IMR-90 (cell line): ENCODE data around the gene CEP170B. TPM values are rescaled to one million over a fixed set of nuclear protein-coding genes. Genes with fewer than 3 reads are reported as not detected.
A peak's percentile ranks its signal among the peaks of the same experiment; 100 is the strongest.

ENCODE experiments used
- ATAC-seq: fragments of 200-7000 bp; cut with Tn5 transposase; 2 replicates; pipeline ENCODE4 v1.9.1; 2020; ENCODE audit warnings: low read depth, mild to moderate bottlenecking, moderate library complexity
- BruUV-seq: library from RNA; stranded (reverse); fragments of 400-500 nt; replicated peaks from 2 replicates; lab custom pipeline; 2021; lab: Mats Ljungman, UMichigan
- CTCF ChIA-PET: fragments of 300-600 bp; formaldehyde crosslinking; extraction: SDS; loops from one replicate; lab custom pipeline; 2021; ENCODE audit warnings: antibody characterized with exemption; lab: Yijun Ruan, JAX
- POLR2A ChIA-PET: fragments of 300-600 bp; sonication (Branson Sonifier 250); formaldehyde crosslinking; loops from one replicate; lab custom pipeline; 2022; ENCODE audit warnings: antibody characterized with exemption; ENCODE audit not compliant: unreplicated experiment; lab: Charles Lee
- DNase-seq: peaks from one replicate; pipeline ENCODE4 v3.0.0; 2013
- H2AFZ ChIP-seq: replicated peaks from 2 replicates; pipeline ENCODE3; 2013; ENCODE audit warnings: low read length, mild to moderate bottlenecking; ENCODE audit not compliant: poor library complexity
- H2AK5ac ChIP-seq: 2 replicates; pipeline ENCODE4 v1.6.1; 2013; ENCODE audit warnings: low read depth, low read length, inconsistent platforms
- H2AK9ac ChIP-seq: replicated peaks from 2 replicates; pipeline ENCODE3; 2013; ENCODE audit warnings: mild to moderate bottlenecking, low read depth, low read length, moderate library complexity; ENCODE audit not compliant: poor library complexity
- H2BK120ac ChIP-seq: 2 replicates; pipeline ENCODE4 v1.6.1; 2013; ENCODE audit warnings: low read depth, low read length, inconsistent platforms
- H2BK15ac ChIP-seq: 3 replicates; pipeline ENCODE4 v1.6.1; 2013; ENCODE audit warnings: low read depth, low read length, inconsistent platforms
- H2BK20ac ChIP-seq: 2 replicates; pipeline ENCODE4 v1.6.1; 2013; ENCODE audit warnings: low read depth, mild to moderate bottlenecking, inconsistent platforms, low read length, moderate library complexity
- H2BK5ac ChIP-seq: 2 replicates; pipeline ENCODE4 v1.6.1; 2013; ENCODE audit warnings: mild to moderate bottlenecking, low read depth, low read length, inconsistent platforms; ENCODE audit not compliant: poor library complexity, severe bottlenecking
- H3K14ac ChIP-seq: replicated peaks from 2 replicates; pipeline ENCODE4 v1.6.1; 2013; ENCODE audit warnings: low read depth, low read length, inconsistent platforms
- H3K18ac ChIP-seq: 2 replicates; pipeline ENCODE4 v1.6.1; 2013; ENCODE audit warnings: low read depth, low read length, control low read depth
- H3K23ac ChIP-seq: 2 replicates; pipeline ENCODE4 v1.6.1; 2013; ENCODE audit warnings: low read depth, low read length, inconsistent platforms
- H3K27ac ChIP-seq: 2 replicates; pipeline ENCODE4 v1.5.1; 2013; ENCODE audit warnings: mild to moderate bottlenecking, control low read depth, low read length; ENCODE audit not compliant: insufficient read depth
- H3K27me3 ChIP-seq: 2 replicates; pipeline ENCODE4 v1.6.1; 2013; ENCODE audit warnings: low read length; ENCODE audit not compliant: control insufficient read depth, insufficient read depth
- H3K36me3 ChIP-seq: 2 replicates; pipeline ENCODE4 v1.6.1; 2013; ENCODE audit warnings: low read length, mixed read lengths; ENCODE audit not compliant: control insufficient read depth, insufficient read depth
- H3K4ac ChIP-seq: 2 replicates; pipeline ENCODE4 v1.6.1; 2013; ENCODE audit warnings: low read depth, low read length, inconsistent platforms
- H3K4me1 ChIP-seq: 2 replicates; pipeline ENCODE4 v1.6.1; 2013; ENCODE audit warnings: low read length, mixed read lengths; ENCODE audit not compliant: control insufficient read depth, insufficient read depth
- H3K4me2 ChIP-seq: 2 replicates; pipeline ENCODE4 v1.6.1; 2013; ENCODE audit warnings: low read depth, mild to moderate bottlenecking, control low read depth, low read length, moderate library complexity
- H3K4me3 ChIP-seq: 2 replicates; pipeline ENCODE4 v1.5.1; 2013; ENCODE audit warnings: low read depth, mild to moderate bottlenecking, control low read depth, low read length, moderate library complexity; ENCODE audit not compliant: insufficient read depth
- H3K56ac ChIP-seq: 2 replicates; pipeline ENCODE4 v1.6.1; 2013; ENCODE audit warnings: low read length, inconsistent platforms; ENCODE audit not compliant: insufficient read depth; ENCODE audit errors: extremely low read depth
- H3K79me1 ChIP-seq, 2 experiments: 2 replicates each; pipeline ENCODE4 v1.6.1; 2013; ENCODE audit warnings: low read length in 2 of 2, inconsistent platforms in 1 of 2, low read depth in 1 of 2
- H3K9ac ChIP-seq: 2 replicates; pipeline ENCODE4 v1.6.1; 2013; ENCODE audit warnings: low read depth, low read length, control low read depth
- H3K9me1 ChIP-seq: 2 replicates; pipeline ENCODE4 v1.6.1; 2013; ENCODE audit warnings: low read length, inconsistent platforms; ENCODE audit not compliant: insufficient read depth
- H3K9me3 ChIP-seq: 2 replicates; pipeline ENCODE4 v1.6.1; 2013; ENCODE audit warnings: low read length; ENCODE audit not compliant: control insufficient read depth, insufficient read depth
- H4K20me1 ChIP-seq: 2 replicates; pipeline ENCODE4 v1.6.1; 2013; ENCODE audit warnings: low read length, inconsistent platforms; ENCODE audit not compliant: insufficient read depth
- H4K5ac ChIP-seq: 2 replicates; pipeline ENCODE4 v1.6.1; 2013; ENCODE audit warnings: mild to moderate bottlenecking, low read depth, low read length, control low read depth
- H4K8ac ChIP-seq, 2 experiments: 2 replicates each; pipeline ENCODE4 v1.6.1; 2013; ENCODE audit warnings: low read depth in 2 of 2, low read length in 2 of 2, control low read depth in 1 of 2, inconsistent platforms in 1 of 2
- H4K91ac ChIP-seq: 2 replicates; pipeline ENCODE4 v1.6.1; 2013; ENCODE audit warnings: low read depth, low read length, inconsistent platforms; ENCODE audit not compliant: insufficient read depth
- BHLHE40 ChIP-seq: fragments of 150-350 bp; IDR thresholded peaks from 2 replicates; pipeline ENCODE4 v1.6.1; 2016; ENCODE audit warnings: mild to moderate bottlenecking, low read depth, low read length
- CEBPB ChIP-seq: IDR thresholded peaks from 2 replicates; pipeline ENCODE4 v1.6.1; 2012; ENCODE audit warnings: low read depth, low read length, improper control_type of control experiment
- MAFK ChIP-seq: IDR thresholded peaks from 2 replicates; pipeline ENCODE4 v1.6.1; 2012; ENCODE audit warnings: low read depth, low read length, improper control_type of control experiment
- MAZ ChIP-seq: IDR thresholded peaks from 2 replicates; pipeline ENCODE4 v1.6.1; 2012; ENCODE audit warnings: low read depth, mild to moderate bottlenecking, low read length, improper control_type of control experiment, moderate library complexity, borderline replicate concordance
- MXI1 ChIP-seq: IDR thresholded peaks from 2 replicates; pipeline ENCODE4 v1.6.1; 2012; ENCODE audit warnings: low read depth, mild to moderate bottlenecking, low read length, moderate library complexity, borderline replicate concordance
- POLR2A ChIP-seq: IDR thresholded peaks from 2 replicates; pipeline ENCODE4 v1.6.1; 2012; ENCODE audit warnings: mild to moderate bottlenecking, low read depth, low read length
- RAD21 ChIP-seq: IDR thresholded peaks from 2 replicates; pipeline ENCODE4 v1.6.1; 2012; ENCODE audit warnings: low read length, improper control_type of control experiment
- RFX5 ChIP-seq: IDR thresholded peaks from 2 replicates; pipeline ENCODE4 v1.8.0; 2012; ENCODE audit warnings: low read depth, mild to moderate bottlenecking, low read length, moderate library complexity
- SMC3 ChIP-seq: fragments of 150-350 bp; IDR thresholded peaks from 2 replicates; pipeline ENCODE4 v1.6.1; 2016; ENCODE audit warnings: low read depth, mild to moderate bottlenecking, antibody characterized with exemption, low read length, moderate library complexity
- WGBS, 2 experiments: methylation state at CpG; one replicate each; pipeline versions ENCODE4 v1.1.5 to v1.1.7; 2013; ENCODE audit warnings: missing lambda C conversion rate in 2 of 2; ENCODE audit not compliant: insufficient read length in 1 of 2; ENCODE audit errors: extremely low coverage in 2 of 2; 5-methylcytosine and 5-hydroxymethylcytosine counted together
- dilution Hi-C: fragments of 300-500 bp; cut with HindIII; formaldehyde crosslinking; loops from one replicate; pipeline ENCODE4 v1.14.3; 2018; ENCODE audit warnings: low sequenced_read_pairs; ENCODE audit not compliant: unreplicated experiment
- in situ Hi-C: fragments of 300-500 bp; cut with MboI; formaldehyde crosslinking; loops from 3 replicates; pipeline ENCODE4 v1.14.3; 2019; ENCODE audit warnings: low sequenced_read_pairs, inconsistent platforms, mixed read lengths
- intact Hi-C: fragments of 100-400 bp; cut with micrococcal nuclease; formaldehyde crosslinking; loops from 2 replicates; pipeline ENCODE4 v1.10.0; 2022
- polyA plus RNA-seq, 3 experiments: library from polyadenylated mRNA; depleted of rRNA; stranded (reverse); fragments of >200 nt; gene quantifications; 2 replicates each; pipeline ENCODE4 v1.2.3, GENCODE V29; 2012; ENCODE audit warnings: low replicate concordance in 1 of 3
- total RNA-seq: library from RNA; depleted of rRNA; stranded (reverse); fragments of >200 nt; gene quantifications from 2 replicates; pipeline ENCODE4 v1.2.3, GENCODE V29; 2012
- TF ChIP-seq, protein P1 (sequence below): fragments of 150-350 bp; IDR thresholded peaks from 2 replicates; pipeline ENCODE4 v1.6.1; 2016; ENCODE audit warnings: low read depth, mild to moderate bottlenecking, low read length, moderate library complexity, borderline replicate concordance
- TF ChIP-seq, protein P2 (sequence below): conservative IDR thresholded peaks from 2 replicates; pipeline ENCODE4 v1.5.1; 2012; ENCODE audit warnings: mild to moderate bottlenecking, low read depth, low read length, improper control_type of control experiment
- TF ChIP-seq, protein P3 (sequence below): fragments of 150-350 bp; IDR thresholded peaks from 2 replicates; pipeline ENCODE4 v1.6.1; 2017; ENCODE audit warnings: mild to moderate bottlenecking, antibody characterized with exemption, low read length, low read depth

CEP170B gene
- total and polyA plus RNA-seq, 2 of the 4 experiments (the other 2 are of a cell fraction): 3.6 to 13.1 TPM

DNA sequence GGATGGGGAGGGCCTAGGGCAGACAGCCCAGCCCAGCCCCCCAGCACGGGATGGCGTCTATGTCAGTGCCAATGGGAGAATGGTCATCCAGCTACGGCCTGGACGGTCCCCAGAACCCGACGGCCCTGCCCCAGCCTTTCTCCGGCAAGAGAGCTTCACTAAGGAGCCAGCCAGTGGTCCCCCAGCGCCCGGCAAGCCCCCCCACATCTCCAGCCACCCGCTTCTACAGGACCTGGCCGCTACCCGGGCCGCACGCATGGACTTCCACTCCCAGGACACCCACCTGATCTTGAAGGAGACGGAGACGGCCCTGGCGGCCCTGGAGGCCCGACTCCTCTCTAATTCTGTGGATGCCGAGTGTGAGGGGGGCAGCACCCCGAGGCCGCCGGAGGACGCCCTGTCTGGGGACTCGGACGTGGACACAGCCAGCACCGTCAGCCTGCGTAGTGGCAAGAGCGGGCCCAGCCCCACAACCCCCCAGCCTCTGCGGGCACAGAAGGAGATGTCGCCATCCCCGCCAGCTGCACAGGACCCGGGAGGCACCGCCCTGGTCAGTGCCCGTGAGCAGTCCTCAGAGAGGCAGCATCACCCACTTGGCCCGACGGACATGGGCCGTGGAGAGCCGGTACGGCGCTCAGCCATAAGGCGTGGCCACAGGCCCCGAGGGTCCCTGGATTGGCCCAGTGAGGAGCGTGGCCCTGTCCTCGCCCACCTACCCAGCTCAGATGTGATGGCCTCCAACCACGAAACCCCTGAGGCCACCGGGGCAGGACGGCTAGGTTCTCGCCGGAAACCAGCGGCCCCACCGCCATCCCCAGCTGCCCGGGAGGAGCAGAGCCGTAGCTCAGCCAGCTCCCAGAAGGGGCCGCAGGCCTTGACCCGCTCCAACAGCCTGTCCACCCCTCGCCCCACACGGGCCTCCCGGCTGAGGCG is 21.9 kb downstream of the CEP170B start:
- TF ChIP-seq MAZ (no peak), CEBPB (no peak), RFX5 (no peak), POLR2A (no peak), BHLHE40 (no peak), SMC3 (no peak), MAFK (no peak), MXI1 (no peak), RAD21 (no peak)
- TF ChIP-seq, protein P1, sequence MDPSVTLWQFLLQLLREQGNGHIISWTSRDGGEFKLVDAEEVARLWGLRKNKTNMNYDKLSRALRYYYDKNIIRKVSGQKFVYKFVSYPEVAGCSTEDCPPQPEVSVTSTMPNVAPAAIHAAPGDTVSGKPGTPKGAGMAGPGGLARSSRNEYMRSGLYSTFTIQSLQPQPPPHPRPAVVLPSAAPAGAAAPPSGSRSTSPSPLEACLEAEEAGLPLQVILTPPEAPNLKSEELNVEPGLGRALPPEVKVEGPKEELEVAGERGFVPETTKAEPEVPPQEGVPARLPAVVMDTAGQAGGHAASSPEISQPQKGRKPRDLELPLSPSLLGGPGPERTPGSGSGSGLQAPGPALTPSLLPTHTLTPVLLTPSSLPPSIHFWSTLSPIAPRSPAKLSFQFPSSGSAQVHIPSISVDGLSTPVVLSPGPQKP: no peak
- TF ChIP-seq, protein P2, sequence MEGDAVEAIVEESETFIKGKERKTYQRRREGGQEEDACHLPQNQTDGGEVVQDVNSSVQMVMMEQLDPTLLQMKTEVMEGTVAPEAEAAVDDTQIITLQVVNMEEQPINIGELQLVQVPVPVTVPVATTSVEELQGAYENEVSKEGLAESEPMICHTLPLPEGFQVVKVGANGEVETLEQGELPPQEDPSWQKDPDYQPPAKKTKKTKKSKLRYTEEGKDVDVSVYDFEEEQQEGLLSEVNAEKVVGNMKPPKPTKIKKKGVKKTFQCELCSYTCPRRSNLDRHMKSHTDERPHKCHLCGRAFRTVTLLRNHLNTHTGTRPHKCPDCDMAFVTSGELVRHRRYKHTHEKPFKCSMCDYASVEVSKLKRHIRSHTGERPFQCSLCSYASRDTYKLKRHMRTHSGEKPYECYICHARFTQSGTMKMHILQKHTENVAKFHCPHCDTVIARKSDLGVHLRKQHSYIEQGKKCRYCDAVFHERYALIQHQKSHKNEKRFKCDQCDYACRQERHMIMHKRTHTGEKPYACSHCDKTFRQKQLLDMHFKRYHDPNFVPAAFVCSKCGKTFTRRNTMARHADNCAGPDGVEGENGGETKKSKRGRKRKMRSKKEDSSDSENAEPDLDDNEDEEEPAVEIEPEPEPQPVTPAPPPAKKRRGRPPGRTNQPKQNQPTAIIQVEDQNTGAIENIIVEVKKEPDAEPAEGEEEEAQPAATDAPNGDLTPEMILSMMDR: no peak
- TF ChIP-seq, protein P3, sequence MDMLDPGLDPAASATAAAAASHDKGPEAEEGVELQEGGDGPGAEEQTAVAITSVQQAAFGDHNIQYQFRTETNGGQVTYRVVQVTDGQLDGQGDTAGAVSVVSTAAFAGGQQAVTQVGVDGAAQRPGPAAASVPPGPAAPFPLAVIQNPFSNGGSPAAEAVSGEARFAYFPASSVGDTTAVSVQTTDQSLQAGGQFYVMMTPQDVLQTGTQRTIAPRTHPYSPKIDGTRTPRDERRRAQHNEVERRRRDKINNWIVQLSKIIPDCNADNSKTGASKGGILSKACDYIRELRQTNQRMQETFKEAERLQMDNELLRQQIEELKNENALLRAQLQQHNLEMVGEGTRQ: no peak
- Histone ChIP-seq H2BK120ac (no peak overlapping the region), H3K36me3 (peaks cover 41% of the 10 kb centered on the region), H3K27me3 (no peaks in the 10 kb centered on the region), H3K18ac (no peak overlapping the region), H3K4me2 (no peak overlapping the region), H4K20me1 (no peaks in the 10 kb centered on the region; the same call in 1 of the 2 replicates), H3K79me1 (no peaks in the 10 kb centered on the region), H2BK20ac (no peak overlapping the region), H3K56ac (no peak overlapping the region), H3K9me3 (no peaks in the 10 kb centered on the region), H2AFZ (no peak overlapping the region), H3K4me1 (no peaks in the 10 kb centered on the region), H2BK5ac (no peak overlapping the region), H2AK5ac (no peak overlapping the region), H3K4me3 (no peak overlapping the region), H3K9me1 (0 out of 2 replicates have a peak, but pooled peaks cover 2% of the 10 kb centered on the region), H4K5ac (no peak overlapping the region), H3K9ac (no peak overlapping the region), H3K27ac (no peak overlapping the region), H2BK15ac (no peak overlapping the region), H3K23ac (no peak overlapping the region), H3K14ac (no peak overlapping the region), H4K91ac (no peak overlapping the region), H2AK9ac (no peak overlapping the region), H4K8ac (no peak overlapping the region), H3K4ac (no peak overlapping the region)
- intact Hi-C loops: no loop called here
- BruUV-seq: TSS peak; percentile 67
- ATAC-seq: no peak
- WGBS, 2 experiments: 95% methylated on average over 37 of the region's 59 CpGs; no CpG with 5 or more reads in 1 of the 2 experiments
- DNase-seq: no peak
- ChIA-PET POLR2A (no interaction called here), CTCF (no interaction called here)
- in situ Hi-C loops: no loop called here
- dilution Hi-C loops: no loop called here
